Pancreas (tissue), 10 donors: ENCODE measurements around the gene IL1F10. TPM values are rescaled to one million over a fixed set of nuclear protein-coding genes. Genes with fewer than 3 reads are reported as not detected.

Experiments
- ATAC-seq, 4 donors: fragments of 200-7000 bp; cut with Tn5 transposase; one replicate each; pipeline versions ENCODE4 v1.8.0 to v1.9.1; 2020; ENCODE audit warnings: mild to moderate bottlenecking in 4 of 4, moderate library complexity in 4 of 4
- DNase-seq, 6 donors: peaks; one replicate each; pipeline ENCODE4 v3.0.0-alpha.2; 2020
- FAIRE-seq: peaks from 2 replicates; lab custom pipeline; 2012; peaks lifted over from hg19 to GRCh38; lab: Jason Lieb, UNC
- H3K27ac ChIP-seq, 4 donors: fragments of 200-600 bp; sonication (generic); 1 replicate in 3 of 4; 2 replicates in 1 of 4; pipeline versions ENCODE4 v1.5.0 to v1.8.0; 2020
- H3K27me3 ChIP-seq, 4 donors: fragments of 200-600 bp; one replicate each; pipeline ENCODE4 v1.8.0; 2021
- H3K36me3 ChIP-seq, 3 donors: fragments of 200-600 bp; sonication (generic) in 1 of 3; one replicate each; pipeline versions ENCODE4 v1.5.0 to v1.8.0; 2020 to 2021
- H3K4me1 ChIP-seq, 3 donors: fragments of 200-600 bp; one replicate each; pipeline ENCODE4 v1.8.0; 2021
- H3K4me3 ChIP-seq, 4 donors: fragments of 200-600 bp; sonication (generic) in 2 of 4; one replicate each; pipeline versions ENCODE4 v1.5.0 to v1.8.0; 2020 to 2021
- H3K9me3 ChIP-seq, 4 donors: fragments of 200-600 bp; one replicate each; pipeline ENCODE4 v1.8.0; 2021
- CTCF ChIP-seq, 4 donors: fragments of 200-600 bp; sonication (generic) in 3 of 4; IDR thresholded peaks; one replicate each; pipeline versions ENCODE4 v1.5.0 to v1.8.0; 2021; ENCODE audit warnings: antibody characterized with exemption in 4 of 4
- WGBS, 2 donors: extraction: QIAGEN DNeasy Blood & Tissue Kit; methylation state at CpG; one replicate each; pipeline ENCODE4 v1.1.7; 2013; 5-methylcytosine and 5-hydroxymethylcytosine counted together
- intact Hi-C, 3 donors: fragments of 100-400 bp; cut with DNase I; formaldehyde crosslinking; loops; one replicate each; pipeline versions ENCODE4 v1.11.1 to v1.14.2; 2022
- polyA plus RNA-seq, 2 donors: library from polyadenylated mRNA; stranded (reverse); fragments of 200-250 nt; gene quantifications; one replicate each; pipeline ENCODE4 v1.2.3, GENCODE V29; 2013
- total RNA-seq, 6 donors: library from RNA; stranded (reverse); fragmentation: NEBNext Ultra II Directional in 4 of 6; extraction: Animal tissue kit (Norgen Biotek cat#: 25700) in 4 of 6; gene quantifications; one replicate each; pipeline versions ENCODE4 v1.2.1 to v1.2.4, GENCODE V29; 2021 to 2023
- donor health status: healthy with polysubstance abuse.
- donor health status: DM: no; HTN: no; CAD: no; lungs with moderate emphysema.
- donor health status: DM: no; HTN: no; CAD: no.
- donor health status: control.
- donor health status: control.
- donor health status: Bipolar disorder and iron deficiency.
- donor health status: DM: yes; HTN: yes; CAD: no.
- donor health status: DM: no; HTN: no; CAD: no.
- donor health status: DM: no; HTN: no; CAD: no.
- donor health status: DM: yes; HTN: yes; CAD: no.

IL1F10 gene
- total and polyA plus RNA-seq, 8 donors: not detected

DNA sequence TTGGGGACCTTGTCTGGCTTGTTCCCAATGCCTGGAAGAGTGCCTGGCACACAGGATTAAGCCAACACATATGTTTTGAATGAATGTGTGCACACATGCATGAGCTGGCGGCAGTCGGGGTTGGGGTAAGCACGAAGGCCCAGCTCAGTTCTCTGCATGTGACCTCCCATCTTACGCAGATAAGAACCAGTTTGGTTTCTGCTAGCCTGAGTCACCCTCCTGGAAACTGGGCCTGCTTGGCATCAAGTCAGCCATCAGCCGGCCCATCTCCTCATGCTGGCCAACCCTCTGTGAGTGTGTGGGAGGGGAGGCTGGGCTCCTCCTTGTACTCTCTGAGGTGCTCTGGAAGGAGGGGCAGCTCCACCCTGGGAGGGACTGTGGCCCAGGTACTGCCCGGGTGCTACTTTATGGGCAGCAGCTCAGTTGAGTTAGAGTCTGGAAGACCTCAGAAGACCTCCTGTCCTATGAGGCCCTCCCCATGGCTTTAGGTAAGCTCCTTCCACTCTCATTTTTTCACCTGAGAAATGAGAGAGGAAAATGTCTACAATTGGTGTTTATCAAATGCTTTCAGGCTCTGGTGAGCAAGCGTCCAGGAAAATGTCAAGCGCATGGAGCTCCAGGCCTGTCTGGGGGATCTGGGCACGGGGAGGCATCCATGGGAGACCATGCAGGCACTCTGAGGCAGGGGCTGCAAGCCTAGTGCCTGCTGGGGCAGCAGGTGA, 49.9 kb downstream of the IL1F10 start:
- H3K4me3 ChIP-seq: no peak overlapping the region
- H3K27me3 ChIP-seq: no peaks in the 10 kb centered on the region
- ATAC-seq (peak; percentile 77 to 87 (median 86)), DNase-seq (peak in 4 of 6 donors; percentile 25 to 67 (median 52)), FAIRE-seq (no peak)
- no peaks in the 10 kb centered on the region for H3K4me1 ChIP-seq
- intact Hi-C loops: no loop called here
- 65 to 70% methylated on average over 9 of the region's 9 CpGs for WGBS, 2 donors
- no peaks in the 10 kb centered on the region for H3K9me3 ChIP-seq
- no peaks in the 10 kb centered on the region for H3K36me3 ChIP-seq
- TF ChIP-seq CTCF (IDR thresholded peaks at IDR 0.05): no peak
- H3K27ac ChIP-seq: no peak overlapping the region

GRCh38 chr2:113118263-113118657, 50.5 kb downstream of the IL1F10 start:
- Histone ChIP-seq H3K4me3 (no peak overlapping the region), H3K27me3 (no peaks in the 10 kb centered on the region), H3K9me3 (no peaks in the 10 kb centered on the region), H3K4me1 (no peaks in the 10 kb centered on the region), H3K27ac (no peak overlapping the region), H3K36me3 (no peaks in the 10 kb centered on the region)
- WGBS, 2 donors: 46 to 87% methylated on average over 2 of the region's 2 CpGs
- ATAC-seq (peak in 3 of 4 donors; percentile 31 to 67 (median 45)), FAIRE-seq (no peak), DNase-seq (no peak)
- intact Hi-C loops: no loop called here
- no peak for TF ChIP-seq CTCF (IDR thresholded peaks at IDR 0.05)

DNA sequence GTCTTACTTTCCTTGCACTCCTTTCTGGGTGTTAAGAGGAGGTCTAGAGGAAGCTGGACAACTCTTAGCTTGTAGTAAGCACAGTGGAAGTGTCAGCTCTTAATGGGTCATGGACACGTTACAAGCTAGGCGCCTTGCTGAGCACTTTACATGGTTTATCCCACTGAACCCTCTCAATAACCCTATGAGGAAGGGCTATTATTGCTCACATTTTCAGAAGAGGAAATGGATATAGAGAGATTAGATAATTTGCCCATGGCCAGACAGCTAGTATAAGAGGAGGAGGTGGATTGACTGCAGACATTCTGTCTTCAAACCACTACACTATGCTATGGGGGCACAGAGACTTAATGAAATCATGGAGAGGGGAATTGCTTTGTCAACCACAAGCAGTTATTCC, 51.3 kb downstream of the IL1F10 start:
- no peak for TF ChIP-seq CTCF (IDR thresholded peaks at IDR 0.05)
- DNase-seq (no peak), ATAC-seq (no peak), FAIRE-seq (no peak)
- no peak overlapping the region for H3K4me3 ChIP-seq
- 96 to 98% methylated on average over 2 of the region's 2 CpGs for WGBS, 2 donors
- intact Hi-C loops: no loop called here
- H3K9me3 ChIP-seq: no peaks in the 10 kb centered on the region
- H3K36me3 ChIP-seq: no peaks in the 10 kb centered on the region
- H3K27ac ChIP-seq: no peak overlapping the region
- no peaks in the 10 kb centered on the region for H3K27me3 ChIP-seq
- H3K4me1 ChIP-seq: no peaks in the 10 kb centered on the region

- no peak for DNase-seq
- intact Hi-C loops: no loop called here
- TF ChIP-seq CTCF (IDR thresholded peaks at IDR 0.05): no peak
- Histone ChIP-seq H3K27ac (no peak overlapping the region), H3K4me1 (no peaks in the 10 kb centered on the region), H3K27me3 (no peaks in the 10 kb centered on the region), H3K36me3 (no peaks in the 10 kb centered on the region), H3K4me3 (no peak overlapping the region), H3K9me3 (no peaks in the 10 kb centered on the region)
- no peak for FAIRE-seq
- no peak for ATAC-seq
- 63 to 78% methylated on average over 3 of the region's 3 CpGs for WGBS, 2 donors
These were observed 53.1 kb downstream of the IL1F10 start for GRCh38 chr2:113120861-113121260.

DNA sequence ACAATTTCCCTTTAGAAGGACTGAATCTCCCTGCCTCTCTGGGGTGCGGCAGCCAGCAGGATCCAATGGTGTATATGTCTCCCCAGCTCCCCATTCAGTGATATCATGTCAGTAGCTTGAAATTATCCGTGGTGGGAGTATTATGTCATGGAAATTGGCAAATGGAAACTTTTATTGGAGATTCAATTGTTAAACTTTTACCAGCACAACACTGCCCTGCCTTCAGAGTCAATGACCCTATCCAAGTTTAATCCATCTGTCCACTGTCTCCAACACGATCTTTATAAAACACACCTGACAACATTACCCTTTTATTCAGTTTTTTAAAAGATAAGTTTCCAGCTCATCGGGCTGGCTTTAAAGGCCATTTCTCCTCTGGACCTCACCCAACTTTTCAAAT, 54.6 kb downstream of the IL1F10 start:
- Histone ChIP-seq H3K27ac (no peak overlapping the region), H3K36me3 (no peaks in the 10 kb centered on the region), H3K27me3 (no peaks in the 10 kb centered on the region), H3K4me3 (no peak overlapping the region), H3K4me1 (no peaks in the 10 kb centered on the region), H3K9me3 (no peaks in the 10 kb centered on the region)
- WGBS, 2 donors: 56 to 65% methylated on average over 4 of the region's 4 CpGs
- DNase-seq: no peak
- FAIRE-seq: no peak
- intact Hi-C loops: no loop called here
- TF ChIP-seq CTCF (IDR thresholded peaks at IDR 0.05): no peak
- ATAC-seq: no peak
